T-cell (primary cell): Measurements from ENCODE around the gene ARHGEF2. TPM values are rescaled to one million over a fixed set of nuclear protein-coding genes. Genes with fewer than 3 reads are reported as not detected.
"Not testable (repeated sequence)": the region's sequence is repeated elsewhere in the genome, so short reads cannot be mapped to it uniquely, and the experiment has no call there.

ENCODE experiments used
- ATAC-seq, 4 experiments: fragments of 200-7000 bp in 3 of 4; fragments of 150-1000 bp in 1 of 4; cut with Tn5 transposase; replicated peaks in 1 of 4; 1 replicate in 3 of 4; 2 replicates in 1 of 4; pipeline ENCODE4 v1.10.0; 2021; ENCODE audit warnings: moderate library complexity in 3 of 4, mild to moderate bottlenecking in 2 of 4, moderate number of reproducible peaks in 1 of 4
- CTCF ChIA-PET, 2 donors: fragments of 300-600 bp; sonication (Branson Sonifier 250); formaldehyde crosslinking; loops; one replicate each; lab custom pipeline; 2022; ENCODE audit warnings: antibody characterized with exemption in 2 of 2; lab: Charles Lee
- POLR2A ChIA-PET, 2 donors: fragments of 300-600 bp; sonication (Branson Sonifier 250); formaldehyde crosslinking; loops; one replicate each; lab custom pipeline; 2022; ENCODE audit warnings: antibody characterized with exemption in 2 of 2; lab: Charles Lee
- DNase-seq, 35 experiments: peaks; one replicate each; pipeline versions ENCODE4 v3.0.0 to v3.0.0-alpha.2; 2013 to 2023
- H3K27ac ChIP-seq: one replicate; pipeline ENCODE4 v1.5.1; 2013; ENCODE audit warnings: low read length
- H3K27me3 ChIP-seq, 2 experiments: replicated peaks in 1 of 2; 1 replicate in 1 of 2; 2 replicates in 1 of 2; pipeline versions ENCODE4 v1.6.1 to v1.7.0; 2013; ENCODE audit warnings: low read length in 1 of 2, mixed read lengths in 1 of 2; ENCODE audit not compliant: control insufficient read depth in 2 of 2, insufficient read depth in 2 of 2; ENCODE audit errors: extremely low read depth in 1 of 2
- H3K36me3 ChIP-seq, 2 donors: 1 replicate in 1 of 2; 2 replicates in 1 of 2; pipeline versions ENCODE4 v1.6.1 to v1.7.0; 2013; ENCODE audit warnings: low read length in 1 of 2; ENCODE audit not compliant: control insufficient read depth in 2 of 2, insufficient read depth in 1 of 2; ENCODE audit errors: extremely low read depth in 1 of 2
- H3K4me1 ChIP-seq, 2 experiments: 1 replicate in 1 of 2; 2 replicates in 1 of 2; pipeline versions ENCODE4 v1.6.1 to v1.7.0; 2013; ENCODE audit warnings: low read length in 2 of 2, mixed read lengths in 1 of 2; ENCODE audit not compliant: insufficient read depth in 2 of 2, control insufficient read depth in 1 of 2; ENCODE audit errors: extremely low read depth in 1 of 2
- H3K4me3 ChIP-seq, 2 donors: 1 replicate in 1 of 2; 2 replicates in 1 of 2; pipeline versions ENCODE4 v1.5.1 to v1.7.0; 2013; ENCODE audit warnings: mild to moderate bottlenecking in 2 of 2, low read length in 1 of 2, moderate library complexity in 1 of 2; ENCODE audit not compliant: control insufficient read depth in 1 of 2; ENCODE audit errors: extremely low read depth in 1 of 2
- H3K9me3 ChIP-seq: 2 replicates; pipeline ENCODE4 v1.7.0; 2013
- H3K27ac Mint-ChIP-seq, 2 donors: one replicate each; pipeline ENCODE4 v1.8.0; 2020 to 2021; ENCODE audit warnings: mild to moderate bottlenecking in 2 of 2, mixed read lengths in 2 of 2
- H3K27me3 Mint-ChIP-seq, 2 donors: one replicate each; pipeline ENCODE4 v1.8.0; 2021 to 2022; ENCODE audit warnings: mixed read lengths in 2 of 2
- H3K36me3 Mint-ChIP-seq: one replicate; pipeline ENCODE4 v1.8.0; 2021; ENCODE audit warnings: mixed read lengths
- H3K4me1 Mint-ChIP-seq, 3 donors: one replicate each; pipeline ENCODE4 v1.8.0; 2020 to 2022; ENCODE audit warnings: mixed read lengths in 3 of 3, mild to moderate bottlenecking in 1 of 3
- H3K4me3 Mint-ChIP-seq, 3 donors: one replicate each; pipeline ENCODE4 v1.8.0; 2020 to 2022; ENCODE audit warnings: mild to moderate bottlenecking in 3 of 3, mixed read lengths in 3 of 3, moderate library complexity in 3 of 3
- H3K9me3 Mint-ChIP-seq, 3 donors: one replicate each; pipeline ENCODE4 v1.8.0; 2020 to 2022; ENCODE audit warnings: mixed read lengths in 3 of 3
- WGBS: methylation state at CpG from one replicate; pipeline ENCODE4 v1.1.5; 2013; ENCODE audit warnings: missing lambda C conversion rate; ENCODE audit not compliant: insufficient coverage; 5-methylcytosine and 5-hydroxymethylcytosine counted together
- total RNA-seq, 35 experiments: library from RNA in 6 of 35; stranded (reverse) in 6 of 35; fragments of 120-200 nt in 1 of 35; gene quantifications; one replicate each; pipeline versions ENCODE4 v1.2.1 to v1.2.4 and lab custom pipeline; 2013 to 2026

ARHGEF2 gene
- total RNA-seq, 5 donors from 2014 or later (not counting 1 experiment from before 2014, with no cell fraction given): 110 to 174 (median 167) TPM

- Mint-ChIP-seq H3K36me3 (no peaks in the 10 kb centered on the region), H3K4me1 (peaks cover 8 to 15% (median 14%) of the 10 kb centered on the region in 3 donors), H3K9me3 (no peaks in the 10 kb centered on the region), H3K4me3 (no peak overlapping the region), H3K27ac (peak overlapping the region in 1 of 2 donors; percentile 62), H3K27me3 (no peaks in the 10 kb centered on the region)
- no peaks in the 10 kb centered on the region for H3K9me3 ChIP-seq
- H3K4me3 ChIP-seq: no peak overlapping the region
- H3K27ac ChIP-seq: no peak overlapping the region
- no peaks in the 10 kb centered on the region for H3K36me3 ChIP-seq
- H3K4me1 ChIP-seq: peaks cover 0 to 13% of the 10 kb centered on the region in 2 experiments
- no peaks in the 10 kb centered on the region for H3K27me3 ChIP-seq
- POLR2A ChIA-PET: interaction anchor here (0.5 to 1.0 kb wide), 3 partner anchors 34 to 201 kb away, joined by 3 to 5 read pairs (median 5); no protein-coding TSS in a partner anchor
- peak; percentile 58 to 90 (median 74) for DNase-seq
- peak; percentile 94 to 98 (median 98) for ATAC-seq
- 59% methylated on average over 8 of the region's 9 CpGs for whole genome bisulfite sequencing
- CTCF ChIA-PET: interaction anchor here (0.6 to 2.0 kb wide), 14 partner anchors 8 to 716 kb away, joined by 3 to 19 read pairs (median 4); partner anchors contain the start of genes ARHGEF2 (in 1 of the 2) and CLK2 (in 1 of the 2)
Measured at GRCh38 chr1:155989242-155990004, 11.1 kb upstream of the ARHGEF2 start.

- not testable (repeated sequence) for H3K27me3 Mint-ChIP-seq
- H3K4me1 Mint-ChIP-seq: peaks cover 46 to 58% (median 55%) of the 10 kb centered on the region in 3 donors
Measured at GRCh38 chr1:155984903-155985645, 6.7 kb upstream of the ARHGEF2 start.

GRCh38 chr1:155984341-155984740, 6.0 kb upstream of the ARHGEF2 start:
- no peak overlapping the region for H3K4me3 Mint-ChIP-seq
- H3K36me3 Mint-ChIP-seq: no peaks in the 10 kb centered on the region
- H3K27ac Mint-ChIP-seq: peak overlapping the region in 1 of 2 donors; percentile 76
- no peaks in the 10 kb centered on the region for H3K9me3 Mint-ChIP-seq
- no peaks in the 10 kb centered on the region for H3K27me3 Mint-ChIP-seq
- ChIA-PET CTCF (interaction anchor here in 1 of 2 donors (0.9 to 1.3 kb wide), 2 partner anchors 46 to 51 kb away, joined by 3 to 4 read pairs; partner anchors contain the start of gene KHDC4), POLR2A (interaction anchor here in 1 of 2 donors (0.7 kb wide), 1 partner anchor 286 kb away, joined by 11 read pairs; no protein-coding TSS in a partner anchor)
- H3K4me1 Mint-ChIP-seq: peaks cover 51 to 62% (median 55%) of the 10 kb centered on the region in 3 donors
- ATAC-seq (no peak), DNase-seq (no peak)
- no peaks in the 10 kb centered on the region for H3K36me3 ChIP-seq
- H3K4me3 ChIP-seq: no peak overlapping the region
- peaks cover 23 to 53% of the 10 kb centered on the region in 2 experiments for H3K4me1 ChIP-seq
- no peaks in the 10 kb centered on the region for H3K9me3 ChIP-seq
- no peaks in the 10 kb centered on the region for H3K27me3 ChIP-seq
- 97% methylated on average over 5 of the region's 7 CpGs for WGBS
- no peak overlapping the region for H3K27ac ChIP-seq

More at GRCh38 chr1:155984903-155985645, 6.7 kb upstream of the ARHGEF2 start:
- not testable (repeated sequence) for DNase-seq, H3K4me3 ChIP-seq, ATAC-seq, H3K9me3 Mint-ChIP-seq, H3K36me3 Mint-ChIP-seq, H3K27ac Mint-ChIP-seq, H3K4me3 Mint-ChIP-seq, H3K27ac ChIP-seq, H3K36me3 ChIP-seq, H3K27me3 ChIP-seq, H3K9me3 ChIP-seq
- WGBS: 93% methylated on average over 7 of the region's 11 CpGs
- POLR2A ChIA-PET: interaction anchor here in 1 of 2 donors (0.7 kb wide), 1 partner anchor 287 kb away, joined by 11 read pairs; no protein-coding TSS in a partner anchor
- H3K4me1 ChIP-seq: peaks cover 16 to 53% of the 10 kb centered on the region in 2 experiments
- CTCF ChIA-PET: interaction anchor here (0.9 kb wide), 2 partner anchors 27 to 46 kb away, joined by 4 read pairs; no protein-coding TSS in a partner anchor

- H3K9me3 ChIP-seq: no peaks in the 10 kb centered on the region
- peaks cover 27 to 54% of the 10 kb centered on the region in 2 experiments for H3K4me1 ChIP-seq
- Mint-ChIP-seq H3K4me3 (peak overlapping the region in 1 of 3 donors; percentile 15), H3K36me3 (no peaks in the 10 kb centered on the region), H3K9me3 (no peaks in the 10 kb centered on the region), H3K27me3 (no peaks in the 10 kb centered on the region), H3K27ac (peak overlapping the region; percentile 93 to 94), H3K4me1 (peaks cover 48 to 59% (median 52%) of the 10 kb centered on the region in 3 donors)
- CTCF ChIA-PET: interaction anchor here in 1 of 2 donors (1.3 kb wide), 1 partner anchor 50 kb away, joined by 3 read pairs; the partner anchor contains the start of gene KHDC4
- H3K4me3 ChIP-seq: no peak overlapping the region
- 89% methylated on average over 3 of the region's 4 CpGs for WGBS
- no peaks in the 10 kb centered on the region for H3K27me3 ChIP-seq
- POLR2A ChIA-PET: no interaction called here
- no peak overlapping the region for H3K27ac ChIP-seq
- DNase-seq (no peak), ATAC-seq (no peak)
- H3K36me3 ChIP-seq: no peaks in the 10 kb centered on the region
Measured at GRCh38 chr1:155983191-155984024, 5.1 kb upstream of the ARHGEF2 start.

GRCh38 chr1:155982106-155982505, 3.8 kb upstream of the ARHGEF2 start:
- Mint-ChIP-seq H3K36me3 (peaks cover 4% of the 10 kb centered on the region), H3K9me3 (no peaks in the 10 kb centered on the region), H3K4me1 (peaks cover 48 to 62% (median 52%) of the 10 kb centered on the region in 3 donors), H3K4me3 (peak overlapping the region; percentile 43 to 97 (median 85)), H3K27ac (peak overlapping the region; percentile 93 to 94), H3K27me3 (no peaks in the 10 kb centered on the region)
- ChIA-PET POLR2A (no interaction called here), CTCF (no interaction called here)
- ATAC-seq: no peak
- Histone ChIP-seq H3K4me3 (no peak overlapping the region), H3K4me1 (peaks cover 27 to 58% of the 10 kb centered on the region in 2 experiments), H3K36me3 (no peaks in the 10 kb centered on the region), H3K9me3 (no peaks in the 10 kb centered on the region), H3K27me3 (no peaks in the 10 kb centered on the region), H3K27ac (peak overlapping the region; percentile 64)
- 70% methylated on average over 2 of the region's 7 CpGs for WGBS
- DNase-seq: no peak
